Measurements from ENCODE around the gene ADAMTS17.

The ADAMTS17 gene

DNA sequence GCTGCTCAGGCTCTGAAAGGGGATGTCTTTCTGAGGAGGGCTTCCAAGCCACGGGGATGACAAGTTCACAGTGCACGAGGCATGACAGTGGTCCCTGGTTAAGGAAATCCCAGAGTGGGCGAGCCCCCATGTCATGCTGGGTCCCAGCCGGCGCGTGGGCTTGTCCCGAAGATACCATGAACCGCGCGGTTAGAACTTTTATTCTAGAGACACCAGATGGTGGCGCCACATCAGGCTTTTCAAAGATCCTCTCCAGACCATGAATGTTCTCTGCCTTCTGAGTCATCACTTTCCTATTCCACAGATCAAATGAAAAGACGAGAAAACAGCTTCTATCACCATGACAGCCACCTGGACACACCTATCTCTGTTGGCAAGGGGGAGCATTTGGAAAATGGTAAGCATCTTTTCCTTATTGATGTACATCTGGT lies 380.7 kb downstream of the ADAMTS17 start:
- TF ChIP-seq CTCF (conservative IDR thresholded peaks at IDR 0.05): no peak; the same call in 1 of the 2 replicates
- no peak overlapping the region for H3K27ac ChIP-seq

GRCh38 chr15:99959326-99959725 lies 382.4 kb downstream of the ADAMTS17 start:
- no peak overlapping the region for H3K27ac ChIP-seq
- TF ChIP-seq CTCF (conservative IDR thresholded peaks at IDR 0.05): no peak

DNA sequence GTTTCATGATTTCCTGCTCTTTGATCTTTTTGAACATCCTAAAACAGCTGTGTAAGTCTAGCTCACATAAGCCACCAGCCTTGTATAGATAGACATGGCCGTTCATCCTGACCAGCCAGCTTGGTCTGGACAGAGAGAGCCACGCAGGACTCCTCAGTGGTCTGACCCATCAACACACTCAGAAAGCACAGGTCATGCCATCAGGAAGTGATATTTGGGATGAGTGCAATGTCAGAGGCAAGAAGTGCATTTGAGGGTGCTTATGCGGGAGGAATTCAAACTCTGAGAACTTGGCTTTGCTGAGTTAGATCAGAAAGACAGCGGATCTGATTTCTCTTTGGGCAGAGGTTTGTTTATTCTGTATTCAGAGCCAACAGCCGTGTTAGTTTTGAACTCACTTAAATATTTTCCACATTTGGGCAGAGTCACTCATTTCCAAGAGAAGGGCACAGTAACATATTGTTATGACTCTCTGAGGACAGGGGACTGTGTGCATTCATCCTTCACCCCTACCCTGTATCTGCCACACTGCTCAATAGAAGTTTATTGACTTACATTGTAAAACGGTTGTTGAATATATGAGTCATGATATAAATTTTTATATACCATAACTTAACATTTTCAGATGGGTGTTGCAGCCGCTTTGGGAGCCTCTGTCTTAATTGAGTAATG lies 383.2 kb downstream of the ADAMTS17 start:
- no peak overlapping the region for H3K27ac ChIP-seq
- TF ChIP-seq CTCF (conservative IDR thresholded peaks at IDR 0.05): no peak

GRCh38 chr15:99957642-99958013 lies 384.1 kb downstream of the ADAMTS17 start:
- TF ChIP-seq CTCF (conservative IDR thresholded peaks at IDR 0.05): no peak
- no peak overlapping the region for H3K27ac ChIP-seq

GRCh38 chr15:99956820-99957641 lies 384.7 kb downstream of the ADAMTS17 start:
- no peak overlapping the region for H3K27ac ChIP-seq
- TF ChIP-seq CTCF (conservative IDR thresholded peaks at IDR 0.05): no peak

- no peak for TF ChIP-seq CTCF (conservative IDR thresholded peaks at IDR 0.05)
- no peak overlapping the region for H3K27ac ChIP-seq
These were observed 385.6 kb downstream of the ADAMTS17 start for GRCh38 chr15:99956022-99956775.

- TF ChIP-seq CTCF (conservative IDR thresholded peaks at IDR 0.05): no peak
- no peak overlapping the region for H3K27ac ChIP-seq
These were observed 386.2 kb downstream of the ADAMTS17 start for GRCh38 chr15:99955532-99955931.

All from VCaP (cell line).